Stimulated activated naive CD4-positive, alpha-beta T cell (primary cell): ENCODE measurements around the gene SLC9C1.
A peak's percentile ranks its signal among the peaks of the same experiment; 100 is the strongest.

Source experiments
- DNase-seq, 6 experiments: peaks; one replicate each; lab custom pipeline; 2025; lab: John Stamatoyannopoulos, UW

Gene SLC9C1

DNA sequence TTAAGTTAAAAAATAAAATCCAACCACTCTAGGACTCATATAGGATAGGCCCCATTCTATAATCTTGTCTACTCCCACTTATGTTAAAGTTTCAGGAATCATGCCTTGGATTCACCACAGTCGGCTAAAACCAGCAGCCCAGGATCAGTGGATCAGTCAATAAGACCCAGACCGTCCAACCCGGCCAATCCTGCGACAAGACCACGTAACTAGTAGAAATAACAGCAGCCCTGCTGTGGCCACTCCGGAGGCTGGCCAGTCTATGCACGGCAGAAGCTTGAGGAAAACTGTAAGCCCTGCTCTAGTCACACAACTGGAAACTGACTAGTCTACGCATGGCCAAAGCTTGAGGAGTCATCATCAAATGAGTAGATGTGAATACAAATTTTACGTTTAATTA, 12.8 kb upstream of the SLC9C1 start:
- DNase-seq: no peak

DNA sequence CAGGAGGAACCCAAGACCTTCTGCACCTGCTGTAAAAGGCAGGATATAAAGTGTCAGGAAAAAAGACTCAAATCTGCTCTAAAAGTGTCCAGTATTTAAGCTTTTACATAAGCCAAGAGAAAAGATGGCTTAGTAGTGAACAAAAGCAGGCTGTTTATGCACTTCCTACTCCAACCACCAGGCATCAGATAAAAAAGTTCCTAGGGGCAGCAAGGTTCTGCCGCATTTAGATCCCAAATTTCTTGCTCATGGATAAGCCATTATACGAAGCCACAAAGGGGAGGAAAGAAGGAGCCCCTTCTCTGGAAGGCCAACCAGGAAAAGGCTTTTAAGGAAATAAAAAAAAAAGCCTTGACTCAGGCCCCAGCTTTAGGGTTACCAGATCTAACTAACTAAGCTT, 10.6 kb upstream of the SLC9C1 start:
- DNase-seq: peak in 1 of 6 experiments; percentile 20

DNA sequence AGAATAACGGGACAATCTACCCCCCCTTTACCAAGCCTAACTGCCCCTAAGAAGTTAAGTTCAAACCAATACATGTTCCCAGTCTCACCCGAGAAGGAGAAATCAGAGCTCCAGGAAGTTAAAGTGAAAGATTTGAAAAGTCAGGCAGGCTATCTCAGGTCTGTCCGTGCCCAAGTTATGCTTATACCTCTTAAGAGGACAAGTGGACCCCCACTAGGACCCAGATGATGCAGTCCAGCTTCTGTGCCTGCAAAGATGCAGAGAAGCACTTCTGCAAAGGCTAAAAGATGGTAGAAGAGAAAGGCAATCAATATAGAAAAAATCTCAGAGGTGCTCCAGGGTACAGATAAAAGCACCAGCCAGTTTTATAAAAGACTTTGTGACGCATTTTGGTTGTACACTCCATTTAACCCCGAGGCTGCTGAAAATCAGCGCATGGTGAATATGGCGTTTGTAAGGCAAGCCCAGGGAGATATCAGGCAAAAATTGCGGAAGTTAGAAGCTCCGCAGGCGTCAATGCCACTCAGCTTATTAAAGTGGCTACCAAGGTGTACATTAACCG, 9.8 kb upstream of the SLC9C1 start:
- peak in 4 of 6 experiments; percentile 7 to 72 (median 32) for DNase-seq

DNA sequence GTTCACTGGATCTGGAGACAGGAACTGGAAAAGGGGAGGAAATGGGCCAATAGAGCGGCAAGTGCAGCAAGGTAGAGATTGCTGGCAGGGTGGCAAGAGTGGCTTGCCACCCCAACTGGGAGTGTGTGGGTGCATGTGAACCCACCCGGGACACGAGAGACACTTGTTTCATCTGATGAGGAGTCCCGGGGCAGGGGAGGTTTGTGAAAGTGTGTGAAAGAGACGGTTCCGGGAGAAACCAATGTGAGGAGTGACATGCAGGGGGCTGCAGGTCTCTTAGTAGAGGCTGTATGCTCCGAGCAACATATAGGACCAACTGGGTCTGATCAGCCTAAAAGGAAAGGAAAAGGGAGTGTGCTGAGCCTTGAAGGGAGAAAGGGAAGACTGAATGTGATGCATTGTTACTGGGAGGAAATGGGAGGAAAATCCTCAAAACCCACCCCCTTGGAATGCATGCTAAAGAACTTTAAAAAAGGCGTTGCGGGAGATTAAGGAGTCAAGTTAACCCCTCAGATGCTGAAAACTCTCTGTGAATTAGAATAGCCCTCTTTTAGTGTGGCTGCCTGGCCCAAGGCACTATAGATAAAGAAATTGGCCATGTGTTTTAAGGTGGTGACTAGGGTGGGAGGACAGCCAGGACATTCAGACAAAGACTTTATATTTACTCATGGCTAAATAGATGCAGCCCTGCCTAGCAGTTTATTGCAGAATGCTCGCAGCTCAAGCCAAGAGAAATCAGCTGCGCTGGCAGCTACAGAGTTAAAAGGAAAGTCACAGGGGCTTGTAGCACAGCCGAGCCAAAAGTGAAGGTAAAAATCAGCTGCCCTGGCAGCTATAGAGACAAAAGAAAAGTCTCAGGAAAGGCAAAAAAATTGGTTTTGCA, 9.1 kb upstream of the SLC9C1 start:
- DNase-seq: peak in 1 of 6 experiments; percentile 72

DNA sequence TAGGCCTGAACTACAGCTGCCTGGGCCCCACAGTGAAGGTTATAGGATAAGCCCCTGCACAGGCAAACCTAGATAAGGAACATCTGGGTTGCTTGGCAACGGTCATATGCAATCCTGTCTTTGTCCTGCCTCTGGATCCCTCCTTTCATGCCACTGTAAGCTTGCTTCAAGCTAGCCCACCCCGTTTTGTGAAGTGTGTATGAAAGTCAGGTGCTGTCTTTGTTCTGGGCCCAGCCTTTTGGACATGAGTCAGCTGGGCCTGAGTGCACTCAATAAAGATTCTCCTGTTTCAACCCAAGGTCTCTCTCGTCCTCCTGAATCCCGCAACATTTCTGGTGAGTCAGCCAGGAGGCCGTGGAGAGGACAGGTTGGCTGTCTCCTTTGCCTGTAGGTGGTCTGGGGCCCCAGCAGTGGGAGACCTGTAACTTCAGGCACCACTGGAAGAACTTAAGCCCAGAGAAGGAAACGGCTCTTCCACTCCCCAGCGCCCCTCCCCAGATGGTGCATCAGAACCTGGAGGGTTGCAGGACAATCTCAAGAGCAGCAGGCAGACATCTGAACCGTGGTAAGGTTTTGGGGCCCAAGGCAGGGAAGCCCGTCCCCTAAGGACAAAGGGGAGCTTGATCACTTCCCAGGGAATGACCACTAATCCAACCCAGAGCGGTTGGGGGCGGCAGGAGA, 8.3 kb upstream of the SLC9C1 start:
- DNase-seq: no peak

DNA sequence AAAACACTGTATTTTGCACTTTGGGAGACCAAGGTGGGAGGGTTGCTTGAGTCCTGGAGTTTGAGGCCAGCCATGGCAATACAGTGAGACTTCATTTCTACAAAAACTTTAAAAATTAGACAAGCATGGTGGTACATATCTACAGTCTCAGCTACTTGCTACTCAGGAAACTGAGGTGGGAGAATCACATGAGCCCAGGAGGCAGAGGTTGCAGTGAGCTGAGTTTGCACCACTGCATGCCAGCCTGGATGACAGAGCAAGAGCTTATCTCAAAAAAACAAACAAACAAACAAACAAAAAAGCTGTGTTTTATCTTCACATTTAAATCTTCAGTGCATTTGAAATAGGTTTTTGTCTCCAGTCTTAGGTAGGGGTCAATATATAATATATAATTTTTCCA, 4.8 kb upstream of the SLC9C1 start:
- DNase-seq: no peak

DNA sequence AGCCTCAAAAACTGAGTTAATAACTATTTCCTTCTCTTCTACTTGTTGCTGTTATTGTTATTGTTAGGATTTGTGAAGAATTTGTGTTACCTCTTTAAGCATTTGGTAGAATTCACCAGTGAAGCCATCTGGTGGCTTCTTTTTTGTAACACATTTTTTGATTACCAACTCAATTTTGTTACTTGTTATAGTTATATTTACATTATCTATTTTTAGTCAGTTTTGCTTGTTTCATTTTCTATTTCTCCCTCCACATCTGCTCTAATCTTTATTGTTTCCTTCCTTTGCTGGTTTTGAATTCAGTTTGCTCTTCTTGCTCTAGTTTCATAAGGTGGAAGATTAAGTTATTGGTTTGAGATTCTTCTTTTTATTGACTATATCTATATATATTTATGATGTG, 3.7 kb upstream of the SLC9C1 start:
- no peak for DNase-seq

DNA sequence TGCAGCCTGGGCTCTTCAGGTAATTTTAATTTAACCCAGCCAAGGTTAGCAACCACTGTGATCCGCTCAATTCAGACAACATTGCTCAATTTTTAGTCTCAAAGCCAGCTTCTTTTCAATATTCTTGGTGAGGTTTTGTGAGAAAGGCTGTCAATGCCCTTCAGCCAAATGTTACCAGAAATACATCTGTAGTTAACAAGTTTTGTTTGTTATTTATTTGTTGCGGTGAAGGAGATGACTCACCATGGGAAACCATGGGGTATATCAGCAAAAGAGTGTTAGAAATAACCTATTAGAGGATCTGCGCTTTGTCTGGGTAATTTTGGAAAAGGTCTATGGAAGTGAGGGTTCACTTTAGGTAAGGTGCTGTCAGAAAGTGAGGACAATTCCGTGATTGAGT, 5.0 kb downstream of the SLC9C1 start:
- DNase-seq: no peak

DNA sequence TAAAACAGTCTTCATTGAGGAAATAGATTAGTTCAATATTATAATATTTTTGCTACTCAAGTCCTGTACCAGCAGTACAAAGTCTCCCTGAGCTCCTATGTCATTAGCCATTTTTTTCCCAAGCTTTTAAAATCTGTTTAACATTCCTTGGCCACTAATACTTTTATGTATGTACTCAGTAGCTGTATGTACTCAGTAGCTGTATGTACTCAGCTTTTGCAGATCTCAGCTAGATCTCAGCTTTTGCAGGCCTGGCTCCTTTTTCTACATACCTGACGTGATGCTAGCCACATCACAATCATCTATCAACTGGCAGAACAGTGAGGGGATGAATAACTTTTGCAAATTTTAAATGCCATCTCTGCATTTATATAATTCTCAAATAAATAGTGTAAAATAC, 13.8 kb downstream of the SLC9C1 start:
- DNase-seq: no peak

DNA sequence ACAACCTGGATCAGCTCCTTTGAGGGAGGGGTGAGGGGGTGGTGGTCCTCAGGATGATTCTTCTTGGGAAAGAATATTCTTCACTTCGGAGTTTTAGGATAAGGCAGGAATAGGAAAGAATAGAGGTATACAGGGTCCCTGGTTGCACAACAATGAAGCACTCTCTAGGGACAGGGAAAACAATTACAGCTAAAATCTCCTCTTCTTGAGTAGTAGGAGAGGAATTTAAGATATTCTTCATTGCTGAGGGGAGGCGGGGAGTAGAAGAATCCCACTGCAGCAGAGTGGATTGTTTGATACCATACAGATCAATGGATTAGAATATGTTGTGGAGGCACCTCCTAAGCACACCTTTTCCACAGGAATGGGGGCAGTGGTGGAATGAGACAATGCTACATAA, 20.5 kb downstream of the SLC9C1 start:
- no peak for DNase-seq

DNA sequence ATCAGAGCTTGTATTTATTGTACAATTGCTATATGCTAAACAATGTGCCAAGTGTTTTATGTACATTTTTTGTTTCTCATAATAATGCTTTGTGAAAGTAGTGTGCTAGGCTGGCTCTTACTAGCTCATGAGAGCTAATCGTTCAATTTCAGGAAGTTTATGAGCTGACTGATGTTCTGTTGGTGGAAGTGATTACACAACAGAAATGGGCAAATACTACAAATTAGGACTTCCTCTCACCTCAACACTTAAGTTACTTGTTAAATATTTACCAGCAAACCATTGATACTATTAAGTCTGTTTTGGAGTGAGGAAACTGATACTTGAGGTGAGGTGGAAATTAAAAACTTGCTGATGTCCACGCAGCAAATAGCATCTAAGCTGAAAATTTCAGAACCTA, 32.3 kb downstream of the SLC9C1 start:
- DNase-seq: no peak

DNA sequence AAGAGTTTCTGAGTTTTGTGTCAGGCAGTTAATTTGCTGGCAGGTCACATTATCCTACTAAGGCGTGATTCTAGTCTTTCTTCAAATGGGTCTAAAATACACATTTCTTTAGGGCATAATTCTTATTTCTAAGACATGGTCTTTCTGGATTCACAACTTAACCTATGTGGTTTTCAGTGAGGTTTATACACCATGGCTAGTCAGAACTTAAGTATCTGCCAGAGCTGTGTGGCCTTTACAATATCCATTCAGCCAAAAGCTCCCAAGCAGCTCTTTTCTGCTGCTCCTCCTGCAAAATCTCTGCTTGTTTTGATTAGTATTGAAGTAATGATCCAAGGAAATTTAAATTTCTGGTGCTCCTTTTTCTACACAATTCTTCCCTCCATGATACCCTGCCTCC, 33.5 kb downstream of the SLC9C1 start:
- DNase-seq: no peak

DNA sequence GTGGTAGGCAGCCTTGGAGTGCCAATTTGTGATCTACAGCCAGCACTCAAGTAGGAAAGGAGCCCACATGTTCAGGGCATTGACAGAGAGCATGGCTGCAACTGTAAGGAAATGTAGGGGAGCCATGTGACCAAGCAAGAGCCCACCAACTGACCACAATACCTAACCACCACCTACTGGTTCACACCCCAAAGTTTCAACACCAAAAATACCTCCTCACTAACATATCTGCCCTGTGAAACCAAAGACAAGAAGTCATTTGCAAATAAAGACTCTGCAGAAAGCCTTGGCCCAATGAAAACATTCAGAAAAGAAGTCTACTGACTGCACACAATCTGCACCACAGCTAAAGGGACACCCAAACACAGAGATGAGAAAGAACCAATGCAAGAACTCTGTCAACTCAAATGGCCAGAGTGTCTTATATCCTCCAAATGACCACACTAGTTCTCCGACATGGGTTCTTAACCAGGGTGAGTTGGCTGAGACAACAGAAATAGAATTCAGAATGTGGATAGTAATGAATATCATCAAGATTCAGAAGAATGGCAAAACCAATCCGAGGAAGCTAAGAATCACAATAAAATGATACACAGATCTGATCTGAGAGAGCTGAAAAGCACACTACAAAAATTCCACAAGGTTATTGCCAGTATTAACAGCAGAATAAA, 40.6 kb downstream of the SLC9C1 start:
- DNase-seq: no peak

DNA sequence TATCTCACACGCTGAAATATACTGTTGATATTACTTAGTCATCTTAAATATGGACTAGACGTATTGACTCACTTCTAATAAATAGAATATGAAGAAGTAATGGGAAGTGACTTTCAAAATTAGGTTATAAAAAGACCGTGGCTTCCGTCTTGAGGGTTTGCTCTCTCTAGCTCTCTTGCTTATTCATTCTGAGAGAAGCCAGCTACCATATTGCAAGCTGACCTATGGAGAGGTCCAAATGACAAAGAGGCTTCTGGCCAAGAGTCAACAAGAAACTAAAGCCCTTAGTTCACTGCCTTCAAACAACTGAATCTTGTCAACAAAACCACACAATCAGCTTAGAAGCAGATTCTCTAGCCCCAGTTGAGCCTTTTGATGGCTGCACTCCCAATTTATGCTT, 46.1 kb downstream of the SLC9C1 start:
- DNase-seq: no peak

DNA sequence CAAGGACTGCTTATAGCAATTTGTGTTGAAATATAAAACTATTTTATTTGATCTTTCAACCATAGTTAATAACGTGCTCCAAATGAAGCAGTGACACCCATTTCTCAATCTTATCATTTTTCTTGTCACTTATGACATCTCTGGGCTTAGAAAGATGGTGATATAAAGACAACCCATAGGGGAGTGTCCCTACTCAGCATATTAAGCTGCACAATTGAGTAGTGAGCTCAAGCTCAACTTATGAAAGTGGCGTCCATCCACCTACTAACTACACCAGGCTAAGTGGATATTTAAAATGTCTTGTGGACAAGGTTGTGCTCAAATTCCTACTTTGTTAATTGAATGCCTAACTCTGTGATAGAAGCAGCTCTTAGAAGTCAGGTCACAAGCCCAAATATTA, 46.7 kb downstream of the SLC9C1 start:
- no peak for DNase-seq

DNA sequence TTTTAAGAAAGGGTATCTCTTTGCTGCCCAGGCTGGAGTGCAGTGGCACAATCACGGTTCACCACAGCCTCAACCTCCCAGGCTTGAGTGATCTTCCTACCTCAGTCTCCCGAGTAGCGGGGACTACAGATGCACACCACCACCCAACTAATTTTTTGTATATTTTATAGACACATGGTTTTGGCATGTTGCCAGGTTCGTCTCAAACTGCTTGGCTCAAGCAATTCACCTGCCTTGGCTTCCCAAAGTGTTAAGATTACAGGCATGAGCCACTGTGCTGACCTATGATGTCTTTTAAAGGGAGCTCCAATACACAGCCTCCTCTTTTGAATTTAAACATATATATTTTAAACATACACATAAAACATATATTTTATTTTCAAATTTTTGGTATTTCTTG, 60.9 kb downstream of the SLC9C1 start:
- DNase-seq: no peak

DNA sequence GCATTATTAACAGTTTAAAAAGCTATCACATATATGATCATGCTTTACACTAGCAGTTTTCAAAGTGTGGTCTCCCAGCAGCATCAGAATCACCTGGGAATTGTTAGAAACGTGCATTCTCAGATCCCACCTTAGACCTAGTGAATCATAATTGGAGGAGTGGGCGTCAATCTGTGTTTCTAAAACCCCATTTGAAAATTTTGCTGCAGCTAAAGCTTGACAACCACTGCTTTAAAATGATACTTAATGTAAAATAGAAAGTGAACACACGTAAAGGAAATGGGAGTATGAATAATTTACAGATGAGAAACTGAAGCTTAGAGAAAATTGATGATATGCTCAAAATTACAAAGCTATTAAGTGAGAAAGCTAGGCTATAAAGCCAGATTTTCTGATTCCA, 62.3 kb downstream of the SLC9C1 start:
- no peak for DNase-seq

DNA sequence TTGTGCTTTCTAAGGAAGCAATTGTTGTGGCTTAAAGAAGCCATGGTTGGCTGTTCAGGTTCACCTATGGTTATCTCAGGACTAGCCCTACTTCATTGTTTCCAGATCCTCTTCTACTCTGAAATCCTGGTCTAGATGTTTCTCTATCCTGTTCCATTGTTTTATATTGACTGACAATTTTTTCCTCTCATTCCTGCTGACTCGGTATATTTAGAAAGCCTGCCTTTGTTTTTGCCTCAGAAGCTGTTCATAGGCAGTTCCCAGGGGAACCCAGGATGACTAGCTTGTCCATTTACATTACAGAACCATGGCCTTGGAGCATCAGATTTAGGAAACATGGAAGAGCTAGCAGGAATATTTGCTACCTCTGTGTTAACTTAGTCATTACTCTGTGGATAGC, 64.0 kb downstream of the SLC9C1 start:
- no peak for DNase-seq

DNA sequence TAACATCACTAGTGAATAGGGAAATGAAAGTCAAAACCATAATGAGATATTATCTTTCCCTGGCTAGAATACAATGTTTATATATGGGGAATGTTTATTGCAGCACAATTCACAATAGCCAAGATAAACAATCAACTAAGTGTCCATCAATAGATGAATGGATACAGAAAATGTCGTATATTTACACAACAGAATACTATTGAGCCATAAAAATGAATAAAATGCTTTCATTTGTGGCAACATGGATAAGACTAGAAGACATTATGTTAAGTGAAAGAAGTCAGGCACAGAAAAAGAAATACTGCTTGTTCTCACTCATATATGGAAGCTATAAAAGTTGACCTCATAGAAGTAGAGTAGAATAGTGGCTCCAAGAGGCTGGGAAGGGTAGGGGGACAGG, 65.2 kb downstream of the SLC9C1 start:
- DNase-seq: no peak

DNA sequence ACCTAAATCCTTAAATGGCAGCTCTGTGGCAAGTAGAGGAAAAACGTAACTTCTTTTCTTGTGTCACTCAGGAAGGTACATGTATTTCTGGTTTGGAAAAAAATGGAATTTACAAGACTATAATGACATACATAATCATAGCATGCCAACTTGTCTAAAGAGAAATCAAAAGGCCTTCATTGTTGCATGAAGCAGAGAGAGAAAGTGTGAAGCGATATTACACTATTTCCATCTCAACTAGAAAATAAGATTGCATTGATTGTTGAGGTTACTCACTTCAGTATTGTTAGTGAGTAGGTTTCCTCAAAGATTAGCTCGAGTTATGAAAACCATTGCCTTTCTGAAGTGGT, 93.7 kb downstream of the SLC9C1 start:
- DNase-seq: no peak

DNA sequence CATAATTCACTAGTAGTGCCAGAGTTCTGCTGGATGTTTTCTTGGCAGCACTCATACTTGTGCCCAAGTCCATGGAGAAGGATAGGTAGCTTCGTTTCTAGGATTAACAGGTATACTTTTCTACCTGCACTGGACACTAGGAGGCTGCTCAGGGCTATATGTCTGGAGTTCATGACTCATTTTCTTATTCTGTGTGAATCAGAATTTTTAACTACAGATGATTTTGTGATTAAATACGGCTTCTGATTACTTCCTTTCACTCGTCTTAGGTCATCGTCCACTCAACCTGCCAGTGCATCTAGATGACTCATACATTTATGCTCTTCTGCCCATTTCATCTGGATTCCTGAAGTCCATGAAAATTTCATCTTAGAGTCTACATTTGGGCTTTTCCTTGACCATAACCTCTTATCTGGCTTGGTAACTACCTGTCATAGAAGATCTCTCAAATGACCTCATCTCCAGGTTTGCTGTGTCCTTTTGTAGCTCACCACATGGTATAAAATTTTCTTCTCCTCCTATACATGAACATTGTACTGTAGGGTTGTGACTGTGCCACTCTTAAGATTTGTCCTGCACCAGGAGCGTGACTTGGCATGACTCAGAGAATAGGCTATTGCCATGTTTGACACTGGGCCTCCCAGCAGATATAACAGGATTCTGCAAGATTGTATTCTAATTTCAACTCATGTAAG, 94.2 kb downstream of the SLC9C1 start:
- no peak for DNase-seq

DNA sequence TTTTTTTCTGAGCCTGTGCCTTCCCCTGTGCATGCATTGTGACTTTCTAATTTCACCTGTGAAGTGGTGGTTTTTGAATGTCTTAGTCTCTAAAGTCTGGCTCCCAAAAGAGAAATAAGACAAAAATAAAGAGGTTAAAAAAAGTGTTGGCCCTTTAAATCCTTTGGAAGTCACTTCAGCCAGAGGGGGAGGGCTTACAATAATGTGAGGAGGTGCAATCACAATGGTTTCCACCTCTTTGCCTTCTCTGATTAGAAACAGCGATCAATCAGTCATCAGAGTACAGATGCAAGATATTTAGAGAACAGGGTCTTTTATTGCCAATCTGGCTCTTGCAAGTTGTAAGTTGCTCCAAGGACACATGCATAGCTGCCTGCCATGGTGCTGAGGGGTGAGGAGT, 96.9 kb downstream of the SLC9C1 start:
- DNase-seq: no peak
